IMR-90 (cell line): ENCODE data around the gene SPACDR.

Source experiments
- BHLHE40 ChIP-seq: fragments of 150-350 bp; IDR thresholded peaks from 2 replicates; pipeline ENCODE4 v1.6.1; 2016; ENCODE audit warnings: mild to moderate bottlenecking, low read depth, low read length
- CHD1 ChIP-seq: IDR thresholded peaks from 2 replicates; pipeline ENCODE4 v1.6.1; 2012; ENCODE audit warnings: low read depth, low read length, improper control_type of control experiment
- CTCF ChIP-seq: conservative IDR thresholded peaks from 2 replicates; pipeline ENCODE4 v1.5.1; 2012; ENCODE audit warnings: mild to moderate bottlenecking, low read depth, low read length, improper control_type of control experiment
- ELK1 ChIP-seq: fragments of 150-350 bp; IDR thresholded peaks from 2 replicates; pipeline ENCODE4 v1.6.1; 2016; ENCODE audit warnings: low read depth, mild to moderate bottlenecking, low read length, moderate library complexity, borderline replicate concordance
- MAFK ChIP-seq: IDR thresholded peaks from 2 replicates; pipeline ENCODE4 v1.6.1; 2012; ENCODE audit warnings: low read depth, low read length, improper control_type of control experiment
- MXI1 ChIP-seq: IDR thresholded peaks from 2 replicates; pipeline ENCODE4 v1.6.1; 2012; ENCODE audit warnings: low read depth, mild to moderate bottlenecking, low read length, moderate library complexity, borderline replicate concordance
- NFE2L2 ChIP-seq: fragments of 150-350 bp; IDR thresholded peaks from 2 replicates; pipeline ENCODE4 v1.6.1; 2016; ENCODE audit warnings: low read depth, mild to moderate bottlenecking, low read length
- POLR2A ChIP-seq: IDR thresholded peaks from 2 replicates; pipeline ENCODE4 v1.6.1; 2012; ENCODE audit warnings: mild to moderate bottlenecking, low read depth, low read length
- RAD21 ChIP-seq: IDR thresholded peaks from 2 replicates; pipeline ENCODE4 v1.6.1; 2012; ENCODE audit warnings: low read length, improper control_type of control experiment
- RFX5 ChIP-seq: IDR thresholded peaks from 2 replicates; pipeline ENCODE4 v1.8.0; 2012; ENCODE audit warnings: low read depth, mild to moderate bottlenecking, low read length, moderate library complexity
- SMC3 ChIP-seq: fragments of 150-350 bp; IDR thresholded peaks from 2 replicates; pipeline ENCODE4 v1.6.1; 2016; ENCODE audit warnings: low read depth, mild to moderate bottlenecking, antibody characterized with exemption, low read length, moderate library complexity

- TF ChIP-seq CTCF: no peak
- TF ChIP-seq MAFK: no peak
- no peak for TF ChIP-seq POLR2A
- no peak for TF ChIP-seq MXI1
- no peak for TF ChIP-seq CHD1
- no peak for TF ChIP-seq BHLHE40
- TF ChIP-seq NFE2L2: no peak
- TF ChIP-seq SMC3: no peak
- TF ChIP-seq RAD21: no peak
- TF ChIP-seq ELK1: no peak
- no peak for TF ChIP-seq RFX5
Observed at GRCh38 chr7:100433276-100433591, 30.8 kb downstream of the SPACDR start.
